A673 (cell line): ENCODE data around the gene DGAT2. TPM values are rescaled to one million over a fixed set of nuclear protein-coding genes. Genes with fewer than 3 reads are reported as not detected.

Source experiments
- BruUV-seq: library from RNA; stranded (reverse); fragments of 400-500 nt; replicated peaks from 2 replicates; lab custom pipeline; 2021; lab: Mats Ljungman, UMichigan
- CTCF ChIA-PET: fragments of 300-600 bp; sonication (Branson Sonifier 250); formaldehyde crosslinking; loops from one replicate; lab custom pipeline; 2022; ENCODE audit warnings: antibody characterized with exemption; lab: Charles Lee
- POLR2A ChIA-PET: fragments of 300-600 bp; sonication (Branson Sonifier 250); formaldehyde crosslinking; loops from one replicate; lab custom pipeline; 2022; ENCODE audit warnings: antibody characterized with exemption; ENCODE audit not compliant: low non-redundant PET; lab: Charles Lee
- DNase-seq: peaks from one replicate; pipeline ENCODE4 v3.0.0-alpha.2; 2015; ENCODE audit warnings: low spot score
- H3K27ac ChIP-seq: fragments of 200-600 bp; sonication (generic); 2 replicates; pipeline ENCODE4 v1.5.1; 2016; ENCODE audit warnings: mixed run types, low read depth, mild to moderate bottlenecking, mixed read lengths, antibody characterized with exemption, low read length; ENCODE audit not compliant: poor library complexity, severe bottlenecking
- H3K27me3 ChIP-seq: fragments of 200-600 bp; sonication (generic); replicated peaks from 2 replicates; pipeline ENCODE4 v1.6.1; 2017; ENCODE audit warnings: mixed run types, low read depth, mild to moderate bottlenecking, mixed read lengths, antibody characterized with exemption, low read length; ENCODE audit not compliant: insufficient read depth, poor library complexity
- H3K36me3 ChIP-seq: fragments of 200-600 bp; sonication (generic); 2 replicates; pipeline ENCODE4 v1.6.1; 2016; ENCODE audit warnings: mixed run types, mild to moderate bottlenecking, mixed read lengths, antibody characterized with exemption, low read length; ENCODE audit not compliant: insufficient read depth, poor library complexity, severe bottlenecking
- H3K4me1 ChIP-seq: fragments of 200-600 bp; sonication (generic); 2 replicates; pipeline ENCODE4 v1.6.1; 2017; ENCODE audit warnings: mixed run types, mild to moderate bottlenecking, mixed read lengths, antibody characterized with exemption, low read length; ENCODE audit not compliant: insufficient read depth, poor library complexity, severe bottlenecking
- H3K4me3 ChIP-seq: fragments of 200-600 bp; sonication (generic); 2 replicates; pipeline ENCODE4 v1.5.1; 2016; ENCODE audit warnings: low read depth, mixed run types, mild to moderate bottlenecking, mixed read lengths, low read length; ENCODE audit not compliant: poor library complexity, severe bottlenecking
- H3K9me3 ChIP-seq: fragments of 200-600 bp; sonication (generic); 2 replicates; pipeline ENCODE4 v1.6.1; 2016; ENCODE audit warnings: mixed run types, low read depth, mild to moderate bottlenecking, mixed read lengths, antibody characterized with exemption, low read length; ENCODE audit not compliant: poor library complexity, severe bottlenecking
- CTCF ChIP-seq: fragments of 300-800, 200-600 bp; sonication (generic); conservative IDR thresholded peaks from 2 replicates; pipeline ENCODE4 v1.5.1; 2017; ENCODE audit warnings: low read depth, mild to moderate bottlenecking, antibody characterized with exemption, low read length, moderate library complexity, mixed read lengths
- EZH2 ChIP-seq: fragments of 200-600 bp; sonication (generic); IDR thresholded peaks from 2 replicates; pipeline ENCODE4 v1.6.1; 2017; ENCODE audit warnings: borderline replicate concordance, low read depth, mild to moderate bottlenecking, mixed read lengths, antibody characterized with exemption, low read length; ENCODE audit not compliant: poor library complexity, severe bottlenecking
- intact Hi-C: fragments of 100-400 bp; cut with micrococcal nuclease; formaldehyde crosslinking; loops from one replicate; pipeline ENCODE4 v1.10.0; 2022; ENCODE audit not compliant: unreplicated experiment
- total RNA-seq: library from RNA; stranded (reverse); gene quantifications from 2 replicates; pipeline ENCODE4 v1.2.3, GENCODE V29; 2021

DGAT2 gene
- total RNA-seq, 1 experiment from 2014 or later = 3.7 TPM

GRCh38 chr11:75800728-75801361 lies 32.3 kb downstream of the DGAT2 start:
- ChIA-PET POLR2A (no interaction called here), CTCF (interaction anchor here (0.6 kb wide), 1 partner anchor 267 kb away, joined by 4 read pairs; no protein-coding TSS in a partner anchor)
- intact Hi-C loops = loop anchor here (5.0 kb wide), 2 partner anchors 351 to 521 kb away; no protein-coding TSS in a partner anchor

GRCh38 chr11:75801362-75802020 lies 32.9 kb downstream of the DGAT2 start:
- no peaks in the 10 kb centered on the region for H3K9me3 ChIP-seq
- no peak overlapping the region for H3K4me3 ChIP-seq
- H3K27me3 ChIP-seq = no peaks in the 10 kb centered on the region
- no peaks in the 10 kb centered on the region for H3K4me1 ChIP-seq
- no peak overlapping the region for H3K27ac ChIP-seq
- CTCF ChIA-PET = interaction anchor here (0.6 kb wide), 2 partner anchors 268 to 693 kb away, joined by 4 read pairs; no protein-coding TSS in a partner anchor
- no peak for DNase-seq
- no peaks in the 10 kb centered on the region for H3K36me3 ChIP-seq
- intact Hi-C loops = loop anchor here (5.0 kb wide), 2 partner anchors 351 to 521 kb away; no protein-coding TSS in a partner anchor
- POLR2A ChIA-PET = no interaction called here
- TF ChIP-seq CTCF = no peak
- TF ChIP-seq EZH2 = no peak
- BruUV-seq = no TSS peak

More at GRCh38 chr11:75800728-75801361, 32.3 kb downstream of the DGAT2 start:
- Histone ChIP-seq H3K4me1 (no peaks in the 10 kb centered on the region), H3K9me3 (no peaks in the 10 kb centered on the region), H3K4me3 (no peak overlapping the region), H3K27ac (no peak overlapping the region), H3K27me3 (no peaks in the 10 kb centered on the region), H3K36me3 (no peaks in the 10 kb centered on the region)
- no TSS peak for BruUV-seq
- TF ChIP-seq CTCF (no peak), EZH2 (no peak)
- no peak for DNase-seq

DNA sequence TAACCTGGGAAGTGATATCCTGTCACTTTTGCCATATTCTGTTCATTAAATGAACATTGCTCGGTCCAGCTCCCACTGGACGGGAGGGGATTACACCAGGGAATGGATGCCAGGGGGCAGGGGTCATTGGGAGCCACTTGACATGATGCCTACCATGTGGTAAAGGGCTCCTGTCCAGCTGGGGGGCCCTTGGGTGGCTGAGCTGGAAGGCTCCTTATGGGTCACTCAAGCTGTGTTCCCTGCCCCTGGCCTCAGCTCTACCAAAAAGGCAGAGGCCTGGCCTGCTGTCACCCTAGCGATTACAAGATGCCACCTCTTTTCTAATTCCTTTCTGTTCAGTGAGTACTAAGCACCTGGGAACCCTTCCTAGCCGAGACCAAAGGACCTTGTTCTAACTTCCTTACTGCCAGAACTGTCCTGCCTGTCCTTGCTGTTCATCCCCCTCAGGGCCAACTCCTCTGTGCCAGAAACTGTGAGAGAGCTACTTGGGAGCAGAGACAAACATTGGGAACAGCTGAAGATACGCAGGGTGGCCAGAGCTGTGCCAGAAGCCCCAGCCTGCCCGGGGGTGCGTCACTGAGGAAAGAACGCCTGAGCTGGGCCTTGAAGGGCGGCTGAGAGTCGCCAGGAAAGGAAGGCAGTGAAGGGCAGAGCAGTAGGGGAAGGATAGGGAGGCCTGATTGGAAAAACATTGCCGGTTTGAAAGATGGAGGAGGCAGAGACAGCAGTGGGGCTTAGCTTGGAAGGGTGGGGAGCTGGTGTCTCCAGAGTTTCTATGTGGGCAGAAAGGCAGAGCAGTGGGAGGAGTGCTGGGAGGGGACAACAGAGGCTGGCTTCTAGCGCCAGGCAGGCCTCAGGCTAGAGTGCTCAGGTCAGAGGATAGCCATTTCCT lies 33.7 kb downstream of the DGAT2 start:
- intact Hi-C loops = loop anchor here (5.0 kb wide), 2 partner anchors 350 to 520 kb away; no protein-coding TSS in a partner anchor
- H3K36me3 ChIP-seq = no peaks in the 10 kb centered on the region
- no peak for TF ChIP-seq CTCF
- TF ChIP-seq EZH2 = no peak
- no peak overlapping the region for H3K27ac ChIP-seq
- BruUV-seq = no TSS peak
- no peaks in the 10 kb centered on the region for H3K4me1 ChIP-seq
- H3K27me3 ChIP-seq = no peaks in the 10 kb centered on the region
- no peak overlapping the region for H3K4me3 ChIP-seq
- no peaks in the 10 kb centered on the region for H3K9me3 ChIP-seq
- ChIA-PET CTCF (interaction anchor here (0.6 to 2.1 kb wide), 3 partner anchors 65 to 693 kb away, joined by 4 to 15 read pairs (median 5); no protein-coding TSS in a partner anchor), POLR2A (no interaction called here)
- DNase-seq = no peak
